ENCODE results near the gene PDS5B. TPM values are rescaled to one million over a fixed set of nuclear protein-coding genes. Genes with fewer than 3 reads are reported as not detected.

The PDS5B gene
- polyA plus RNA-seq, 1 donor = 27.4 TPM

DNA sequence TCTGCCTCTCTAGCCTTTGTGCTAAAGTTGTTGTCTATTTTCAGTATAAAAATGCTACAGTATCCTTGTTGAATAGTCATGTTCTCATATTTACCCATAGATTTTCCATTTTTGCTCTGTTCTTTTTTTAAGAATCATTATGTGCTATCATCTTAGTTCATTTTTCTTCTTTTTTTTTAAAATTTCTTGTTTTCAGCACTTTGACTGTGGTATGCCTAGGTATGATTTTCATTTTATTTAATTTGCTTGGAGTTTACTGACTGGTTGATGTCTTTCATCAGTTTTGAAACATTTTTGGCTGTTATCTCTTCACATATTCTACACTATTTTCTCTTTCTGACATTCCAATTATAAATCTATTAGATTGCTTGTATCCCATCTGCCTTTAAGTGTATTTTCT lies 192.9 kb downstream of the PDS5B start:
- no peaks in the 10 kb centered on the region for H3K27me3 ChIP-seq (ENCODE audit: control insufficient read depth, insufficient read depth, low read length)
- H3K4me3 ChIP-seq (ENCODE audit: low read length) = no peak overlapping the region
- H3K36me3 ChIP-seq (ENCODE audit: control insufficient read depth, insufficient read depth, low read length) = peaks cover 12% of the 10 kb centered on the region
- no peaks in the 10 kb centered on the region for H3K9me3 ChIP-seq (ENCODE audit: control insufficient read depth, low read depth, low read length)
- no peaks in the 10 kb centered on the region for H3K4me1 ChIP-seq (ENCODE audit: control insufficient read depth, insufficient read depth, low read length)
- no peak overlapping the region for H3K27ac ChIP-seq (ENCODE audit: low read length)
- no peak for DNase-seq

DNA sequence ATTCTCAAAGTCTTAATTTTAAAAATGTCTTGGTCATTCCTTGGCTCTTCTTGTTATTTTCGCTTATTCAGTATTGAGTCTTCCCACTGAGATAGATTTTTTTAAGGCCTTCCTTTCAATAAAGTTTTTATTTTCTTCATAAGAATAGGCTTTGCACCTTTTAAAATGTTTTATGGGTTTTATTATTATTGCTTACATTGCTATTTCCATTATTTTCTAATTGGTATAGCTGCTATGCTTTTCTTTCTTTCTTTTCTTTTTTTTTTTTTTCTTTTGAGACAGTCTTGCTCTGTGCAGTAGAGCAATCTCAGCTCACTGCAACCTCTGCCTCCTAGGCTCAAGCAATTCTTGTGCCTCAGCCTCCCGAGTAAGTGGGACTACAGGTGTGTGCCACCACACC lies 195.7 kb downstream of the PDS5B start:
- DNase-seq = no peak
- H3K36me3 ChIP-seq (ENCODE audit: control insufficient read depth, insufficient read depth, low read length) = peaks cover 6% of the 10 kb centered on the region
- 100% methylated on average over 1 of the region's 2 CpGs for WGBS (ENCODE audit: insufficient coverage, low lambda C conversion rate)
- no peak overlapping the region for H3K4me3 ChIP-seq (ENCODE audit: low read length)
- no peaks in the 10 kb centered on the region for H3K4me1 ChIP-seq (ENCODE audit: control insufficient read depth, insufficient read depth, low read length)
- no peaks in the 10 kb centered on the region for H3K9me3 ChIP-seq (ENCODE audit: control insufficient read depth, low read depth, low read length)
- H3K27ac ChIP-seq (ENCODE audit: low read length) = no peak overlapping the region
- H3K27me3 ChIP-seq (ENCODE audit: control insufficient read depth, insufficient read depth, low read length) = no peaks in the 10 kb centered on the region

DNA sequence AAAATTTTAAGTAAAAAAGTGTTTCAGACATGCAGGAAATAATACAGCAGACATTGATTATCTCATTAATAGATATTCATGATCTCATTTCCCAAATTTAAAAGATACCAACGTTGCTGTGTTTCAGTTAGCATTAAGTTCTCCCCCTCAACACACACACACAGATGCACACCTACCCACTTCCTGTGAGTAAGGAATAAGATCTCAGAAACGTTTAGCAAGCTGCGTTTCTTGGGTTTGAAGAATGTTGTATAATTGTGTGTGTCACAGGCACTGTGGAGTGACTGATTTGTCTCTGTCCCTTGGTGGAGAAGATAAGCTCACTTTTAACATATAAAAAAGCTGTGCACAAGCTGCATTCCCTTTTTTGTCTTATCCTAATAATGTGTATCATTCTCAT lies 196.8 kb downstream of the PDS5B start:
- no peak overlapping the region for H3K27ac ChIP-seq (ENCODE audit: low read length)
- no peaks in the 10 kb centered on the region for H3K9me3 ChIP-seq (ENCODE audit: control insufficient read depth, low read depth, low read length)
- no peaks in the 10 kb centered on the region for H3K27me3 ChIP-seq (ENCODE audit: control insufficient read depth, insufficient read depth, low read length)
- no peaks in the 10 kb centered on the region for H3K4me1 ChIP-seq (ENCODE audit: control insufficient read depth, insufficient read depth, low read length)
- H3K36me3 ChIP-seq (ENCODE audit: control insufficient read depth, insufficient read depth, low read length) = peaks cover 6% of the 10 kb centered on the region
- no peak for DNase-seq
- H3K4me3 ChIP-seq (ENCODE audit: low read length) = no peak overlapping the region
- no CpG with 5 or more reads among the region's 3 CpGs for WGBS (ENCODE audit: insufficient coverage, low lambda C conversion rate)

DNA sequence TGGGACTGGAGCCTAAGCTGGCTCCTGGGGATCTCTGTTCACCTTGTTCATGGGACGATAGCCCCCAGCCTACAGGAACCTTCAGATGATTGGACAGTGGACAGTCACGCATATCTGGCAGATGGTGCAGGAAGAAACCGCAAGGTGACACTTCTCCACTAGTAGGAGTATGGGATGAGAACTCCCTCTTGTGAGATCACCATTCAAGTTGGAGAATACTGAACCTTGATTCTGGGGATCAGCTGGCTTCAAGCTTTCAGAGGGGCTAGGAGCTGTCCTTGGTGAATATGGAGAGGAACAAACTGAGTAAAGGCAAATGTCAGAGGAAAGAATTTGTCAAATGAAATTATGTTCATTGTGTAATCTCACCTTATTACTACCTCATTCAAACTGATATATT lies 204.5 kb downstream of the PDS5B start:
- no CpG with 5 or more reads among the region's 3 CpGs for WGBS (ENCODE audit: insufficient coverage, low lambda C conversion rate)
- Histone ChIP-seq H3K9me3 (ENCODE audit: control insufficient read depth, low read depth, low read length) (no peaks in the 10 kb centered on the region), H3K4me3 (ENCODE audit: low read length) (no peak overlapping the region), H3K27ac (ENCODE audit: low read length) (no peak overlapping the region), H3K4me1 (ENCODE audit: control insufficient read depth, insufficient read depth, low read length) (no peaks in the 10 kb centered on the region), H3K27me3 (ENCODE audit: control insufficient read depth, insufficient read depth, low read length) (no peaks in the 10 kb centered on the region), H3K36me3 (ENCODE audit: control insufficient read depth, insufficient read depth, low read length) (peaks cover 2% of the 10 kb centered on the region)
- no peak for DNase-seq

DNA sequence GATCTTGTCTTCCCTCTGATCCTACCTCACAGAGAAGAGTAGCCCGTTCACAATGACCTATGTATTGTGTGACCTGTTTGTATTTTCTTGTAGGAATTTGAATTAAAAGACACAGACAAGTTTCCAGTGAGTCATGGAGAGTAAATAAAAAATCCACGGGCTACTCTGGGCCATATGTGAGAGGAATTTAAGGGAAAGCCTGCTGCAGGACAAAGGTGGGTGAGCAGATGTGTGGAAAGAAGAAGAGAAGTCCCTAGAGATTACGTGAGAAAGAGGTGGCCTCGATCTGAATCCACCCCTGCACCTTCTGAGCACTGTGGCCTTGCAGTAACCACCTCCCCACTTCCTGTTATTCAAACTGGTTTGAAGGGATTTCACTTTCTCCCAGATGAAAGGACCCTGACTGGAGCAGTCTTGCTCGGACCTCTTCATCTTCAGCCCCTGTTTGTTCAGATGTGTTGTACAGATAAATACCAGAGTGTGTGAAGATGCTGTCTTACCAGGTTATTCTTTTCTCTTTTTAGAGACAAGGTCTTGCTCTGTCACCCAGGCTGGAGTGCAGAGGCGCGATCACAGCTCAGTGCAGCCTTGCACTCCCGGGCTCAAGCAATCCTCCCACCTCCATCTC lies 205.4 kb downstream of the PDS5B start:
- Histone ChIP-seq H3K4me3 (ENCODE audit: low read length) (no peak overlapping the region), H3K9me3 (ENCODE audit: control insufficient read depth, low read depth, low read length) (no peaks in the 10 kb centered on the region), H3K36me3 (ENCODE audit: control insufficient read depth, insufficient read depth, low read length) (peaks cover 2% of the 10 kb centered on the region), H3K27ac (ENCODE audit: low read length) (no peak overlapping the region), H3K4me1 (ENCODE audit: control insufficient read depth, insufficient read depth, low read length) (no peaks in the 10 kb centered on the region), H3K27me3 (ENCODE audit: control insufficient read depth, insufficient read depth, low read length) (no peaks in the 10 kb centered on the region)
- WGBS (ENCODE audit: insufficient coverage, low lambda C conversion rate) = 0% methylated on average over 1 of the region's 8 CpGs
- peak in 1 of 2 donors; percentile 5 for DNase-seq

DNA sequence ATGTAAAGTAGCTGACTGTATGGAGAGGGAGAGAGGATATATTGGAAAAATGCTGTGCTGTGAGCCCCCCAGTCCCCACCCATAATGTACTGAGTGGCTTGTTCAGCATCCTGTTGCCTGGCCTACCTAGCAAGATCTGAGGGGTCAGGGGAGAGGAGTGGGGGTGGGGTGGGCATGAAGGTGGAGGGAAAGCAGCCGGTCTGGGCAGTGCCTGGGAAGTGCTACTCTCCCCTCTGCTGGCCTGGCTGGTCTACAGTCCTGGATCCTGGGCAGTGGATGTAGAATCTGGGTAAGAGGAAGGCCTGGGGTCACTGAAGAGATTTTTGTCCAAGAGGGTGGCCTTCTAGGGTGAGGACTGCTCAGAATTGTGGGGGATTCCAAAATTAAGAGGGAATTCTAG lies 210.5 kb downstream of the PDS5B start:
- Histone ChIP-seq H3K36me3 (ENCODE audit: control insufficient read depth, insufficient read depth, low read length) (no peaks in the 10 kb centered on the region), H3K27me3 (ENCODE audit: control insufficient read depth, insufficient read depth, low read length) (no peaks in the 10 kb centered on the region), H3K4me3 (ENCODE audit: low read length) (no peak overlapping the region), H3K4me1 (ENCODE audit: control insufficient read depth, insufficient read depth, low read length) (no peaks in the 10 kb centered on the region), H3K27ac (ENCODE audit: low read length) (no peak overlapping the region), H3K9me3 (ENCODE audit: control insufficient read depth, low read depth, low read length) (no peaks in the 10 kb centered on the region)
- no CpG with 5 or more reads among the region's 1 CpG for WGBS (ENCODE audit: insufficient coverage, low lambda C conversion rate)
- DNase-seq = no peak

DNA sequence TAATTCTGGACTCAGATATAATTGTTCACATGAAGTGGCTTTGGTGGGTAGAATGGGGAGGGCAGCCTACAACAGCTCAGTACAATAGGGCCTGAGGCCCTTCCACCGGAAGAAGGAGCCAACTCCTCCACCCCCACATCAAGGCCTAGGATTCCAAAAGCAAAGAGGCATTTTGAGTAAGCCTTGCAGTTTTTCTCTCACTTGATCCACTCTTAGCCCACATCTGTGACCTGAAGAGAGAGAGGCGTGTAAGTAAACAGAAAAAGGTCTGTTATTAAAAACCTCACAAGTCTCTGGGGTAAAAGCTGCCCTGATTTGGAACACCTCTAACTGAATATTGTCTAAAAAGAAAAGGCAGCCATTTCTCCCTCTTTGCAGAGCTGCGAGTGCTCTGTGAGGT lies 215.9 kb downstream of the PDS5B start:
- DNase-seq = no peak
- no peaks in the 10 kb centered on the region for H3K27me3 ChIP-seq (ENCODE audit: control insufficient read depth, insufficient read depth, low read length)
- no peak overlapping the region for H3K27ac ChIP-seq (ENCODE audit: low read length)
- H3K4me1 ChIP-seq (ENCODE audit: control insufficient read depth, insufficient read depth, low read length) = no peaks in the 10 kb centered on the region
- no CpG with 5 or more reads among the region's 3 CpGs for WGBS (ENCODE audit: insufficient coverage, low lambda C conversion rate)
- no peak overlapping the region for H3K4me3 ChIP-seq (ENCODE audit: low read length)
- H3K9me3 ChIP-seq (ENCODE audit: control insufficient read depth, low read depth, low read length) = no peaks in the 10 kb centered on the region
- H3K36me3 ChIP-seq (ENCODE audit: control insufficient read depth, insufficient read depth, low read length) = no peaks in the 10 kb centered on the region

DNA sequence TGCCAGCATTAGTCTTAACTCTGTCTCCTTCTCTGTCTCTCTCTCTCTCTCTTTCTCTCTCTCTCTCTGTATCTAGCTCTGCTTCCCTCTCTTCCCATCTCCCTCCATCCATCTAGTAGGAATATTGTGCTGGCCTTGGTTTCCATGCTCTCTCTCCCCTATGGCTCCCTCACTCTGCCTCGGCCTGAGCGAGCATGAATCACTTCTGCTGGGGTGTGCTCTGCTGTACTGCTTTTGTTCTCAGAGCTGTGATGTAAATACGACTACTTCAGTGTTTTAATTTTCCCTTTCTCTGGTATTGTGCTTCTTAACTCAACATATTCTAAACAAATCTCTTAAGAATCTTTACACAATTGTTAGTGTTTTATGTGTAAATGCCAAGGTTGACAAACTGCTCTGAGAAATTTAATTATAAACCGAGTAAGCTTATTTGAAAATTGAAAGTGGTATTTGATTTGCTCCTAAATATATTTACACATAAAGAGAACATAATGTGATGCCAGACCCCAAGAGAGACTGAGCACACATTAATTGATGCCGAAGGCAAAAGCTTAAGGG lies 218.5 kb downstream of the PDS5B start:
- Histone ChIP-seq H3K4me1 (ENCODE audit: control insufficient read depth, insufficient read depth, low read length) (no peaks in the 10 kb centered on the region), H3K27me3 (ENCODE audit: control insufficient read depth, insufficient read depth, low read length) (no peaks in the 10 kb centered on the region), H3K36me3 (ENCODE audit: control insufficient read depth, insufficient read depth, low read length) (no peaks in the 10 kb centered on the region), H3K27ac (ENCODE audit: low read length) (no peak overlapping the region), H3K9me3 (ENCODE audit: control insufficient read depth, low read depth, low read length) (no peaks in the 10 kb centered on the region), H3K4me3 (ENCODE audit: low read length) (no peak overlapping the region)
- 37% methylated on average over 2 of the region's 5 CpGs for WGBS (ENCODE audit: insufficient coverage, low lambda C conversion rate)
- DNase-seq = no peak

DNA sequence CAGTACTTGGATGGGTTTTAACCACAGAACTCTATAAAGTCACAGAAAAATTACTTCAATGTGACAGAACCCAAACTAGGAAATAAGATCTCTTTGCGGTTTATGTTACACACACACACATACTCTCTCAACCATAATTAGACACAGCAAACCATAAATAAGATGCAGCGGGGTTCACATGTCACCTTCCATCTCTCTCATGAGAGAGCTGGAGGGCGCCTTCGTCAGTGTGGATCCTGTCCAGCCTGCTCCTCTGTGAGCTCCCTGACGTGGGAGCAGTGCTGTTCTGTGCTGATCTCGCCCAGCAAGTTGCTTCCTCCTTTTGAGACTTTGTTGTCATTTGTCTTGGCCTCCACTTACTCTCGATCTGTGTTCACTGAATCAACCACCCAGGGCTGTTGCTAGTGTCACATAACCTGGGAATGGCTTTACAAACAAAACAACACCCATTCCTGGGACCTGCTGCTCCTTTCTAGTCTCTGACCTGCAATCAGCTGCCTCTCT lies 225.1 kb downstream of the PDS5B start:
- Histone ChIP-seq H3K27me3 (ENCODE audit: control insufficient read depth, insufficient read depth, low read length) (no peaks in the 10 kb centered on the region), H3K36me3 (ENCODE audit: control insufficient read depth, insufficient read depth, low read length) (no peaks in the 10 kb centered on the region), H3K4me1 (ENCODE audit: control insufficient read depth, insufficient read depth, low read length) (no peaks in the 10 kb centered on the region), H3K9me3 (ENCODE audit: control insufficient read depth, low read depth, low read length) (no peaks in the 10 kb centered on the region), H3K27ac (ENCODE audit: low read length) (no peak overlapping the region), H3K4me3 (ENCODE audit: low read length) (no peak overlapping the region)
- no CpG with 5 or more reads among the region's 7 CpGs for WGBS (ENCODE audit: insufficient coverage, low lambda C conversion rate)
- DNase-seq = no peak

DNA sequence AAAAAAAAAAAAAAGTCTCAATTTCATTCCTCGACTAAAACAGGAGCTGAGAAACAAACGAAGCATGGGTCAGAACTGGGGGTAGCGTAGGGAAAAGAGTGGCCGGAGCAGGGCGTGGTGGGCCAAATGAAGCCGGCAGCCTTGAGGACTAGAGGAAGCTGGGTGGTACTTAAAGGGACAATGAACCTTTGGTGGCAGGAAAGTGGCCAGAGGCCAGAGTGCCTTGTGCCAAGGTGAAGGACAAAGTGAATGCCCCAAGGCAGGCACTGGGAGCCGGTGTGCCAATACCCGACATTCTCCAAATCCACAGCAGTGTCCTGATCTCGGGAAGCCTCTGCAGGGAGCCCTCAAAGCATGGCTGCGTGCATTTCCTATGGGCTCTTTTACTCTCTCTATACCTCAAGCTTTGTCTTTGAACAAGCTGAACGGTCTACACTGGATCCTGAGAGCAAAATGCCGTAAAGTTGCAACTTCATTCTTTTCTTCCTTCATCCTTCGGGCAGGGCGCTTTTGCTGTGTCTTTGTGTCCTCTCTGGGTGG lies 235.0 kb downstream of the PDS5B start:
- Histone ChIP-seq H3K27me3 (ENCODE audit: control insufficient read depth, insufficient read depth, low read length) (no peaks in the 10 kb centered on the region), H3K4me1 (ENCODE audit: control insufficient read depth, insufficient read depth, low read length) (no peaks in the 10 kb centered on the region), H3K27ac (ENCODE audit: low read length) (no peak overlapping the region), H3K4me3 (ENCODE audit: low read length) (no peak overlapping the region), H3K36me3 (ENCODE audit: control insufficient read depth, insufficient read depth, low read length) (no peaks in the 10 kb centered on the region), H3K9me3 (ENCODE audit: control insufficient read depth, low read depth, low read length) (no peaks in the 10 kb centered on the region)
- no peak for DNase-seq
- WGBS (ENCODE audit: insufficient coverage, low lambda C conversion rate) = no CpG with 5 or more reads among the region's 14 CpGs

DNA sequence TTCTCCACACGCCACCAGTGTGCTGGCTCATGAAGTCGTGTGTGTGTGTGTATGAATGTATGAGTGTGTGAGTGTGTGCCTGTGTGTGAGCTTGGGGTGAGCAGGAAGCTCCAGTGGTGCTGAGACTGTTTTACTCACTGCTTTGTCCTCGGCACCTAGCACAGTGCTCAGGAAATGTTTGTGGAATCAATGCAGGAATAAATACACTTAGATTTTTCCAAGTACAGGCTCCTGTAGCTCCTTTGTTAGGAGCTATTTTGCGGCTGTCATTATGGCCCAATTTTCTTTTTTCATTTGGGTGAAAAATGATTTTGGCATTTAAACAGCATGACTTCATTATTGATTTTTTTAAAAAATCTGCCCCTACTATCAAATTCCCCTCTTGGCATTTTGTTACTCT lies 236.5 kb downstream of the PDS5B start:
- Histone ChIP-seq H3K27ac (ENCODE audit: low read length) (no peak overlapping the region), H3K4me1 (ENCODE audit: control insufficient read depth, insufficient read depth, low read length) (no peaks in the 10 kb centered on the region), H3K27me3 (ENCODE audit: control insufficient read depth, insufficient read depth, low read length) (no peaks in the 10 kb centered on the region), H3K9me3 (ENCODE audit: control insufficient read depth, low read depth, low read length) (no peaks in the 10 kb centered on the region), H3K4me3 (ENCODE audit: low read length) (no peak overlapping the region), H3K36me3 (ENCODE audit: control insufficient read depth, insufficient read depth, low read length) (no peaks in the 10 kb centered on the region)
- WGBS (ENCODE audit: insufficient coverage, low lambda C conversion rate) = 100% methylated on average over 1 of the region's 4 CpGs
- DNase-seq = no peak
